HAP-1 (cell line): ENCODE measurements around the gene PTPRN2.

ENCODE experiments used
- DNase-seq, 2 experiments: peaks; one replicate each; pipeline ENCODE4 v3.0.0-alpha.2; 2016 to 2020; ENCODE audit warnings: low spot score in 2 of 2
- H3K27me3 ChIP-seq: fragments of 250-450 bp; sonication (Bioruptor Pico); 2 replicates; pipeline ENCODE4 v1.5.1; 2020; ENCODE audit warnings: low read depth, mild to moderate bottlenecking, moderate library complexity
- H3K36me3 ChIP-seq: fragments of 250-450 bp; sonication (Bioruptor Pico); replicated peaks from 2 replicates; pipeline ENCODE4 v1.5.1; 2020; ENCODE audit warnings: mild to moderate bottlenecking
- H3K4me1 ChIP-seq: fragments of 250-450 bp; sonication (Bioruptor Pico); 2 replicates; pipeline ENCODE4 v1.5.1; 2020; ENCODE audit warnings: mild to moderate bottlenecking
- H3K4me3 ChIP-seq: fragments of 250-450 bp; sonication (Bioruptor Pico); 2 replicates; pipeline ENCODE4 v1.5.1; 2020; ENCODE audit warnings: mild to moderate bottlenecking, moderate library complexity
- H3K9me3 ChIP-seq: fragments of 250-450 bp; sonication (Bioruptor Pico); 2 replicates; pipeline ENCODE4 v1.5.1; 2020; ENCODE audit warnings: mild to moderate bottlenecking, moderate library complexity
- in situ Hi-C: fragments of 300-500 bp; cut with MboI; formaldehyde crosslinking; loops from 3 replicates; pipeline ENCODE4 v1.14.3; 2020; ENCODE audit warnings: low sequenced_read_pairs, inconsistent platforms, mixed read lengths

Gene PTPRN2

GRCh38 chr7:158372400-158373342, 215.0 kb downstream of the PTPRN2 start:
- H3K27me3 ChIP-seq = no peaks in the 10 kb centered on the region
- H3K9me3 ChIP-seq = no peaks in the 10 kb centered on the region
- no peak overlapping the region for H3K4me3 ChIP-seq
- H3K36me3 ChIP-seq = no peaks in the 10 kb centered on the region
- in situ Hi-C loops = no loop called here
- DNase-seq = no peak
- no peaks in the 10 kb centered on the region for H3K4me1 ChIP-seq

- in situ Hi-C loops = no loop called here
- Histone ChIP-seq H3K4me3 (no peak overlapping the region), H3K36me3 (no peaks in the 10 kb centered on the region), H3K4me1 (no peaks in the 10 kb centered on the region), H3K27me3 (no peaks in the 10 kb centered on the region), H3K9me3 (no peaks in the 10 kb centered on the region)
- no peak for DNase-seq
Measured at GRCh38 chr7:158371856-158372255, 215.8 kb downstream of the PTPRN2 start.

GRCh38 chr7:158369866-158370265, 217.8 kb downstream of the PTPRN2 start:
- Histone ChIP-seq H3K4me3 (no peak overlapping the region), H3K36me3 (no peaks in the 10 kb centered on the region), H3K9me3 (no peaks in the 10 kb centered on the region), H3K4me1 (no peaks in the 10 kb centered on the region), H3K27me3 (no peaks in the 10 kb centered on the region)
- no peak for DNase-seq
- in situ Hi-C loops = no loop called here

- no peak for DNase-seq
- in situ Hi-C loops = no loop called here
- Histone ChIP-seq H3K9me3 (no peaks in the 10 kb centered on the region), H3K36me3 (no peaks in the 10 kb centered on the region), H3K4me3 (no peak overlapping the region), H3K27me3 (no peaks in the 10 kb centered on the region), H3K4me1 (no peaks in the 10 kb centered on the region)
Measured at GRCh38 chr7:158369290-158369689, 218.3 kb downstream of the PTPRN2 start.

GRCh38 chr7:158368449-158368848, 219.2 kb downstream of the PTPRN2 start:
- H3K27me3 ChIP-seq = no peaks in the 10 kb centered on the region
- H3K4me3 ChIP-seq = no peak overlapping the region
- no peaks in the 10 kb centered on the region for H3K9me3 ChIP-seq
- in situ Hi-C loops = no loop called here
- DNase-seq = no peak
- no peaks in the 10 kb centered on the region for H3K36me3 ChIP-seq
- no peaks in the 10 kb centered on the region for H3K4me1 ChIP-seq

GRCh38 chr7:158367634-158367982, 220.0 kb downstream of the PTPRN2 start:
- H3K9me3 ChIP-seq = no peaks in the 10 kb centered on the region
- no peaks in the 10 kb centered on the region for H3K27me3 ChIP-seq
- in situ Hi-C loops = no loop called here
- H3K4me3 ChIP-seq = no peak overlapping the region
- DNase-seq = no peak
- H3K36me3 ChIP-seq = no peaks in the 10 kb centered on the region
- H3K4me1 ChIP-seq = no peaks in the 10 kb centered on the region

GRCh38 chr7:158366916-158367633, 220.5 kb downstream of the PTPRN2 start:
- no peak for DNase-seq
- Histone ChIP-seq H3K36me3 (no peaks in the 10 kb centered on the region), H3K9me3 (no peaks in the 10 kb centered on the region), H3K27me3 (no peaks in the 10 kb centered on the region), H3K4me3 (no peak overlapping the region), H3K4me1 (no peaks in the 10 kb centered on the region)
- in situ Hi-C loops = no loop called here

GRCh38 chr7:158366346-158366745, 221.3 kb downstream of the PTPRN2 start:
- H3K4me1 ChIP-seq = no peaks in the 10 kb centered on the region
- H3K27me3 ChIP-seq = no peaks in the 10 kb centered on the region
- no peak for DNase-seq
- in situ Hi-C loops = no loop called here
- H3K36me3 ChIP-seq = no peaks in the 10 kb centered on the region
- H3K9me3 ChIP-seq = no peaks in the 10 kb centered on the region
- no peak overlapping the region for H3K4me3 ChIP-seq

- Histone ChIP-seq H3K9me3 (no peaks in the 10 kb centered on the region), H3K4me1 (no peaks in the 10 kb centered on the region)
- in situ Hi-C loops = no loop called here
Measured at GRCh38 chr7:158365267-158365666, 222.4 kb downstream of the PTPRN2 start.

GRCh38 chr7:158364451-158364850, 223.2 kb downstream of the PTPRN2 start:
- no peak overlapping the region for H3K4me3 ChIP-seq
- DNase-seq = no peak
- H3K27me3 ChIP-seq = no peaks in the 10 kb centered on the region
- H3K36me3 ChIP-seq = no peaks in the 10 kb centered on the region
- no peaks in the 10 kb centered on the region for H3K4me1 ChIP-seq
- in situ Hi-C loops = no loop called here
- H3K9me3 ChIP-seq = no peaks in the 10 kb centered on the region

More at GRCh38 chr7:158365267-158365666, 222.4 kb downstream of the PTPRN2 start:
- Histone ChIP-seq H3K36me3 (no peaks in the 10 kb centered on the region), H3K27me3 (no peaks in the 10 kb centered on the region), H3K4me3 (no peak overlapping the region)
- no peak for DNase-seq

GRCh38 chr7:158362912-158363905, 224.4 kb downstream of the PTPRN2 start:
- Histone ChIP-seq H3K27me3 (no peaks in the 10 kb centered on the region), H3K4me1 (no peaks in the 10 kb centered on the region), H3K9me3 (no peaks in the 10 kb centered on the region), H3K36me3 (no peaks in the 10 kb centered on the region), H3K4me3 (no peak overlapping the region)
- in situ Hi-C loops = no loop called here
- DNase-seq = peak in 1 of 2 experiments; percentile 20

GRCh38 chr7:158362001-158362400, 225.6 kb downstream of the PTPRN2 start:
- H3K36me3 ChIP-seq = no peaks in the 10 kb centered on the region
- no peak for DNase-seq
- no peak overlapping the region for H3K4me3 ChIP-seq
- no peaks in the 10 kb centered on the region for H3K4me1 ChIP-seq
- no peaks in the 10 kb centered on the region for H3K9me3 ChIP-seq
- no peaks in the 10 kb centered on the region for H3K27me3 ChIP-seq
- in situ Hi-C loops = no loop called here

- no peak overlapping the region for H3K4me3 ChIP-seq
- no peak for DNase-seq
- no peaks in the 10 kb centered on the region for H3K36me3 ChIP-seq
- H3K4me1 ChIP-seq = no peaks in the 10 kb centered on the region
- no peaks in the 10 kb centered on the region for H3K27me3 ChIP-seq
- no peaks in the 10 kb centered on the region for H3K9me3 ChIP-seq
- in situ Hi-C loops = no loop called here
Measured at GRCh38 chr7:158361326-158361946, 226.2 kb downstream of the PTPRN2 start.
